Neural cell (in vitro differentiated cells): ENCODE results near the gene PALMD. TPM values are rescaled to one million over a fixed set of nuclear protein-coding genes. Genes with fewer than 3 reads are reported as not detected.

Experiments
- H2AFZ ChIP-seq: fragments of 200-600, 300-800 bp; sonication (generic), shearing (Covaris generic); 2 replicates; pipeline ENCODE4 v1.6.0; 2014; ENCODE audit warnings: low read depth, mild to moderate bottlenecking, antibody characterized with exemption, low read length, moderate library complexity
- H3F3A ChIP-seq: fragments of 200-600 bp; shearing (Covaris generic); 2 replicates; pipeline ENCODE4 v1.6.1; 2016; ENCODE audit warnings: mild to moderate bottlenecking, moderate library complexity, mixed read lengths, antibody characterized with exemption, low read length; ENCODE audit not compliant: insufficient read depth, poor library complexity, severe bottlenecking
- H3K27ac ChIP-seq: fragments of 200-600, 300-800 bp; sonication (generic), shearing (Covaris generic); 2 replicates; pipeline ENCODE4 v1.5.1; 2014; ENCODE audit warnings: mild to moderate bottlenecking, low read length, moderate library complexity
- H3K27me3 ChIP-seq: fragments of 300-800, 200-600 bp; sonication (generic), shearing (Covaris generic); 2 replicates; pipeline ENCODE4 v1.6.0; 2014; ENCODE audit warnings: mild to moderate bottlenecking, low read depth, low read length, moderate library complexity; ENCODE audit not compliant: insufficient read depth
- H3K36me3 ChIP-seq: fragments of 300-800, 200-600 bp; sonication (generic), shearing (Covaris generic); 2 replicates; pipeline ENCODE4 v1.5.1; 2014; ENCODE audit warnings: mild to moderate bottlenecking, antibody characterized with exemption, low read length, moderate library complexity; ENCODE audit not compliant: insufficient read depth
- H3K4me2 ChIP-seq: fragments of 300-800, 200-600 bp; sonication (generic), shearing (Covaris generic); 2 replicates; pipeline ENCODE4 v1.6.0; 2014; ENCODE audit warnings: mild to moderate bottlenecking, low read length
- H3K4me3 ChIP-seq: fragments of 300-800, 200-600 bp; sonication (generic), shearing (Covaris generic); 2 replicates; pipeline ENCODE4 v1.5.1; 2014; ENCODE audit warnings: mild to moderate bottlenecking, low read length, moderate library complexity
- H3K79me2 ChIP-seq: fragments of 200-600 bp; shearing (Covaris generic); replicated peaks from 2 replicates; pipeline ENCODE4 v1.6.0; 2014; ENCODE audit warnings: mild to moderate bottlenecking, low read length, moderate library complexity; ENCODE audit not compliant: insufficient read depth
- H3K9ac ChIP-seq: fragments of 300-800, 200-600 bp; sonication (generic), shearing (Covaris generic); 2 replicates; pipeline ENCODE4 v1.6.1; 2016; ENCODE audit warnings: mild to moderate bottlenecking, low read length, mixed read lengths
- H3K9me2 ChIP-seq: fragments of 200-600 bp; shearing (Covaris generic); 2 replicates; pipeline ENCODE4 v1.6.1; 2016; ENCODE audit warnings: mild to moderate bottlenecking, low read length, mixed read lengths; ENCODE audit not compliant: insufficient read depth
- H3K9me3 ChIP-seq: fragments of 200-600, 300-800 bp; sonication (generic), shearing (Covaris generic); 2 replicates; pipeline ENCODE4 v1.6.1; 2016; ENCODE audit warnings: mild to moderate bottlenecking, mixed run types, low read length, moderate library complexity, mixed read lengths
- H4K20me1 ChIP-seq: fragments of 200-600 bp; shearing (Covaris generic); 2 replicates; pipeline ENCODE4 v1.6.1; 2016; ENCODE audit warnings: mild to moderate bottlenecking, mixed run types; ENCODE audit not compliant: insufficient read depth
- EP300 ChIP-seq: fragments of 450-650 bp; conservative IDR thresholded peaks from 2 replicates; pipeline ENCODE4 v1.6.1; 2014; ENCODE audit warnings: antibody characterized with exemption, mild to moderate bottlenecking, moderate library complexity; ENCODE audit not compliant: poor library complexity, severe bottlenecking
- EZH2 ChIP-seq: fragments of 200-600, 300-800 bp; shearing (Covaris generic), sonication (generic); IDR thresholded peaks from 2 replicates; pipeline ENCODE4 v1.6.1; 2014; ENCODE audit warnings: antibody characterized with exemption, low read length, borderline replicate concordance, mild to moderate bottlenecking; ENCODE audit not compliant: insufficient read depth, poor library complexity, severe bottlenecking
- MXI1 ChIP-seq: fragments of 450-650 bp; conservative IDR thresholded peaks from 2 replicates; pipeline ENCODE4 v1.6.1; 2014; ENCODE audit warnings: antibody characterized with exemption, mild to moderate bottlenecking; ENCODE audit not compliant: poor library complexity, severe bottlenecking
- POLR2AphosphoS5 ChIP-seq: IDR thresholded peaks from 2 replicates; pipeline ENCODE4 v1.6.1; 2012
- RAD21 ChIP-seq: fragments of 450-650 bp; conservative IDR thresholded peaks from 2 replicates; pipeline ENCODE4 v1.6.1; 2014; ENCODE audit warnings: antibody characterized with exemption, mild to moderate bottlenecking, moderate library complexity
- SMC3 ChIP-seq: fragments of 450-650 bp; conservative IDR thresholded peaks from 2 replicates; pipeline ENCODE4 v1.6.1; 2014; ENCODE audit warnings: antibody characterized with exemption, mild to moderate bottlenecking, moderate library complexity; ENCODE audit not compliant: poor library complexity
- TAF1 ChIP-seq: IDR thresholded peaks from 2 replicates; pipeline ENCODE4 v1.6.1; 2012; ENCODE audit warnings: low read depth
- polyA plus RNA-seq: library from polyadenylated mRNA; depleted of rRNA; stranded (reverse); fragments of >200 nt; gene quantifications from 2 replicates; pipeline ENCODE4 v1.2.3, GENCODE V29; 2014
- TF ChIP-seq, protein P1 (sequence below): IDR thresholded peaks from 2 replicates; pipeline ENCODE4 v1.6.1; 2012; ENCODE audit warnings: borderline replicate concordance
- TF ChIP-seq, protein P2 (sequence below): fragments of 450-650 bp; IDR thresholded peaks from 2 replicates; pipeline ENCODE4 v1.5.1; 2014; ENCODE audit warnings: antibody characterized with exemption, mild to moderate bottlenecking, moderate library complexity; ENCODE audit not compliant: poor library complexity, severe bottlenecking

The PALMD gene
- polyA plus RNA-seq, 1 donor from 2014 or later: 19.4 TPM

DNA sequence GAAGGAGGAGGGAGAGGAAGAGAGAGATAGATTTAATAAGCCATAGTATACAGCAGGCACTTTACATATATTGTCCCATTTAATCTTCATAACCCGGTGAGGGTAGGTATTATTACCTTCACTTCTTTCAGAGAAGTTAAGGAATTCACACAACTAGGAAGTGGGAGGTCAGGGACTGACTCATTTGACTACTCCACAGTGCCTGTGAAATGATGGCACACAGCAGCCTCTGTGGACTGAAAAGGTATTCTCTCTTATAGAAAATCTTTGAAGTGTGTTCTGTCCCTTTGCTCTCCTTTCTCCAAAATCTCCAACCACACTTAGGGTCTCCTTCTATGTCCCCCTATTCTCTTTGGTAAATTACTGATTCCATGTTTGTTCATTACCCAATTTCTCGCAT is 23.9 kb downstream of the PALMD start:
- no peak overlapping the region for H2AFZ ChIP-seq
- H3K4me2 ChIP-seq: no peak overlapping the region
- H3K27me3 ChIP-seq: no peaks in the 10 kb centered on the region
- no peak overlapping the region for H3K9ac ChIP-seq
- no peak for TF ChIP-seq EP300
- TF ChIP-seq RAD21: no peak
- TF ChIP-seq, protein P1, sequence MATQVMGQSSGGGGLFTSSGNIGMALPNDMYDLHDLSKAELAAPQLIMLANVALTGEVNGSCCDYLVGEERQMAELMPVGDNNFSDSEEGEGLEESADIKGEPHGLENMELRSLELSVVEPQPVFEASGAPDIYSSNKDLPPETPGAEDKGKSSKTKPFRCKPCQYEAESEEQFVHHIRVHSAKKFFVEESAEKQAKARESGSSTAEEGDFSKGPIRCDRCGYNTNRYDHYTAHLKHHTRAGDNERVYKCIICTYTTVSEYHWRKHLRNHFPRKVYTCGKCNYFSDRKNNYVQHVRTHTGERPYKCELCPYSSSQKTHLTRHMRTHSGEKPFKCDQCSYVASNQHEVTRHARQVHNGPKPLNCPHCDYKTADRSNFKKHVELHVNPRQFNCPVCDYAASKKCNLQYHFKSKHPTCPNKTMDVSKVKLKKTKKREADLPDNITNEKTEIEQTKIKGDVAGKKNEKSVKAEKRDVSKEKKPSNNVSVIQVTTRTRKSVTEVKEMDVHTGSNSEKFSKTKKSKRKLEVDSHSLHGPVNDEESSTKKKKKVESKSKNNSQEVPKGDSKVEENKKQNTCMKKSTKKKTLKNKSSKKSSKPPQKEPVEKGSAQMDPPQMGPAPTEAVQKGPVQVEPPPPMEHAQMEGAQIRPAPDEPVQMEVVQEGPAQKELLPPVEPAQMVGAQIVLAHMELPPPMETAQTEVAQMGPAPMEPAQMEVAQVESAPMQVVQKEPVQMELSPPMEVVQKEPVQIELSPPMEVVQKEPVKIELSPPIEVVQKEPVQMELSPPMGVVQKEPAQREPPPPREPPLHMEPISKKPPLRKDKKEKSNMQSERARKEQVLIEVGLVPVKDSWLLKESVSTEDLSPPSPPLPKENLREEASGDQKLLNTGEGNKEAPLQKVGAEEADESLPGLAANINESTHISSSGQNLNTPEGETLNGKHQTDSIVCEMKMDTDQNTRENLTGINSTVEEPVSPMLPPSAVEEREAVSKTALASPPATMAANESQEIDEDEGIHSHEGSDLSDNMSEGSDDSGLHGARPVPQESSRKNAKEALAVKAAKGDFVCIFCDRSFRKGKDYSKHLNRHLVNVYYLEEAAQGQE: no peak
- H3K79me2 ChIP-seq: no peaks in the 10 kb centered on the region
- no peaks in the 10 kb centered on the region for H3K36me3 ChIP-seq
- H3K9me3 ChIP-seq: no peaks in the 10 kb centered on the region
- H3F3A ChIP-seq: no peaks in the 10 kb centered on the region
- H3K9me2 ChIP-seq: no peaks in the 10 kb centered on the region
- H3K4me3 ChIP-seq: no peak overlapping the region
- H4K20me1 ChIP-seq: no peaks in the 10 kb centered on the region
- H3K27ac ChIP-seq: no peak overlapping the region

DNA sequence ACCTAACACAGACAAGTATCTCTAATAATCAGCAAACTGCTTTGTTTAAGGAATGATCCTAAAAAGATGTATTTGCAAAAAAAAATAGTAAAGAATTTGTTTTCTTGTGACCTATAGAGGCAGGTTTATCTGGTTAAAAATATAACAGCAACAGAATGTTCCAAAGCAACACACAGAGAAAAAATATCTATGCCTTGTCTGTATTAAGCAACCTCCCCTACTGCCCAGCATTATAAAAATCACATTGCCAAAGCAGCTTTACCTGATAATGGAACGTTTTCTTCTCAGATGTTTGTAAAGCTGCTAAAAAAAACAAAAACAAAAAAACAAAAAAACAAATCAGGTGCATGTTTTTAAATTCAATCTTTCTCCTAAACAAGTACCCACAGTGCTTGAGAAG is 24.7 kb downstream of the PALMD start:
- H4K20me1 ChIP-seq: no peaks in the 10 kb centered on the region
- no peaks in the 10 kb centered on the region for H3K79me2 ChIP-seq
- H3K4me3 ChIP-seq: no peak overlapping the region
- no peaks in the 10 kb centered on the region for H3K9me2 ChIP-seq
- no peak overlapping the region for H3K9ac ChIP-seq
- H3K4me2 ChIP-seq: no peak overlapping the region
- H2AFZ ChIP-seq: no peak overlapping the region
- H3K36me3 ChIP-seq: no peaks in the 10 kb centered on the region
- TF ChIP-seq TAF1: no peak
- TF ChIP-seq EZH2: no peak
- TF ChIP-seq, protein P1: no peak
- TF ChIP-seq, protein P2, sequence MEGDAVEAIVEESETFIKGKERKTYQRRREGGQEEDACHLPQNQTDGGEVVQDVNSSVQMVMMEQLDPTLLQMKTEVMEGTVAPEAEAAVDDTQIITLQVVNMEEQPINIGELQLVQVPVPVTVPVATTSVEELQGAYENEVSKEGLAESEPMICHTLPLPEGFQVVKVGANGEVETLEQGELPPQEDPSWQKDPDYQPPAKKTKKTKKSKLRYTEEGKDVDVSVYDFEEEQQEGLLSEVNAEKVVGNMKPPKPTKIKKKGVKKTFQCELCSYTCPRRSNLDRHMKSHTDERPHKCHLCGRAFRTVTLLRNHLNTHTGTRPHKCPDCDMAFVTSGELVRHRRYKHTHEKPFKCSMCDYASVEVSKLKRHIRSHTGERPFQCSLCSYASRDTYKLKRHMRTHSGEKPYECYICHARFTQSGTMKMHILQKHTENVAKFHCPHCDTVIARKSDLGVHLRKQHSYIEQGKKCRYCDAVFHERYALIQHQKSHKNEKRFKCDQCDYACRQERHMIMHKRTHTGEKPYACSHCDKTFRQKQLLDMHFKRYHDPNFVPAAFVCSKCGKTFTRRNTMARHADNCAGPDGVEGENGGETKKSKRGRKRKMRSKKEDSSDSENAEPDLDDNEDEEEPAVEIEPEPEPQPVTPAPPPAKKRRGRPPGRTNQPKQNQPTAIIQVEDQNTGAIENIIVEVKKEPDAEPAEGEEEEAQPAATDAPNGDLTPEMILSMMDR: no peak
- TF ChIP-seq EP300: no peak
- TF ChIP-seq MXI1: no peak
- no peak for TF ChIP-seq POLR2AphosphoS5
- no peak for TF ChIP-seq SMC3
- no peak for TF ChIP-seq RAD21
- no peaks in the 10 kb centered on the region for H3F3A ChIP-seq
- no peaks in the 10 kb centered on the region for H3K9me3 ChIP-seq
- no peaks in the 10 kb centered on the region for H3K27me3 ChIP-seq
- no peak overlapping the region for H3K27ac ChIP-seq
